GM12878 (cell line): Measurements from ENCODE around the gene ZNF672. TPM values are rescaled to one million over a fixed set of nuclear protein-coding genes. Genes with fewer than 3 reads are reported as not detected.
A peak's percentile ranks its signal among the peaks of the same experiment; 100 is the strongest.

ENCODE experiments used
- CBX3 ChIP-seq: fragments of 200-600 bp; sonication (generic); IDR thresholded peaks from 2 replicates; pipeline ENCODE4 v1.6.1; 2016; ENCODE audit warnings: low read depth, borderline replicate concordance
- EP300 ChIP-seq, 2 experiments: fragments of 150-350 bp in 1 of 2; IDR thresholded peaks; 2 replicates each; pipeline ENCODE4 v1.6.1; 2011 to 2012; ENCODE audit warnings: low read depth in 2 of 2, low read length in 2 of 2, borderline replicate concordance in 1 of 2, improper control_type of control experiment in 1 of 2, inconsistent platforms in 1 of 2; ENCODE audit not compliant: control insufficient read depth in 1 of 2
- HDAC2 ChIP-seq: fragments of 200-600 bp; sonication (generic); IDR thresholded peaks from 2 replicates; pipeline ENCODE4 v1.6.1; 2017
- IKZF1 ChIP-seq: fragments of 450-650 bp; conservative IDR thresholded peaks from 2 replicates; pipeline ENCODE4 v1.6.1; 2017; ENCODE audit warnings: antibody characterized with exemption, mild to moderate bottlenecking
- IKZF2 ChIP-seq, 2 experiments: fragments of 450-650 bp; IDR thresholded peaks; 2 replicates each; pipeline ENCODE4 v1.6.1; 2017; ENCODE audit warnings: mild to moderate bottlenecking in 2 of 2, moderate library complexity in 2 of 2
- JUNB ChIP-seq: IDR thresholded peaks from 2 replicates; pipeline ENCODE4 v1.6.1; 2016; ENCODE audit warnings: antibody characterized with exemption, mild to moderate bottlenecking
- MEF2A ChIP-seq: IDR thresholded peaks from 2 replicates; pipeline ENCODE4 v1.6.1; 2011; ENCODE audit warnings: low read depth, mild to moderate bottlenecking, low read length, moderate library complexity; ENCODE audit not compliant: insufficient read depth
- NFIC ChIP-seq: IDR thresholded peaks from 2 replicates; pipeline ENCODE4 v1.6.1; 2012; ENCODE audit warnings: low read depth, mild to moderate bottlenecking, inconsistent platforms, low read length, moderate library complexity
- PAX5 ChIP-seq: IDR thresholded peaks from 2 replicates; pipeline ENCODE4 v1.6.1; 2011; ENCODE audit warnings: low read depth, low read length, borderline replicate concordance
- POLR2A ChIP-seq: IDR thresholded peaks from 2 replicates; pipeline ENCODE4 v1.6.1; 2011; ENCODE audit warnings: low read depth, mild to moderate bottlenecking, low read length
- POLR2AphosphoS5 ChIP-seq: IDR thresholded peaks from 2 replicates; pipeline ENCODE4 v1.6.1; 2011; ENCODE audit warnings: mild to moderate bottlenecking, low read length, inconsistent platforms
- RFX5 ChIP-seq: IDR thresholded peaks from 2 replicates; pipeline ENCODE4 v1.6.1; 2011; ENCODE audit warnings: low read depth, low read length, improper control_type of control experiment
- SMAD1 ChIP-seq: fragments of 450-650 bp; IDR thresholded peaks from 2 replicates; pipeline ENCODE4 v1.6.1; 2018; ENCODE audit warnings: mild to moderate bottlenecking, low read depth; ENCODE audit not compliant: partially characterized antibody
- SMC3 ChIP-seq: IDR thresholded peaks from 2 replicates; pipeline ENCODE4 v1.6.1; 2011; ENCODE audit warnings: low read length, improper control_type of control experiment, borderline replicate concordance
- SREBF1 ChIP-seq: IDR thresholded peaks from 2 replicates; pipeline ENCODE4 v1.6.1; 2012; ENCODE audit warnings: mild to moderate bottlenecking, low read length
- SRF ChIP-seq, 2 experiments: IDR thresholded peaks; 2 replicates each; pipeline ENCODE4 v1.6.1; 2011; ENCODE audit warnings: low read depth in 2 of 2, low read length in 2 of 2, mild to moderate bottlenecking in 1 of 2, moderate library complexity in 1 of 2
- TCF12 ChIP-seq: IDR thresholded peaks from 2 replicates; pipeline ENCODE4 v1.6.1; 2011; ENCODE audit warnings: low read depth, mild to moderate bottlenecking, low read length
- YBX1 ChIP-seq: fragments of 450-650 bp; IDR thresholded peaks from 2 replicates; pipeline ENCODE4 v1.6.1; 2016; ENCODE audit warnings: antibody characterized with exemption
- polyA plus RNA-seq, 11 experiments: library from polyadenylated mRNA; depleted of rRNA in 4 of 11; unstranded in 6 of 11; stranded (reverse) in 5 of 11; fragments of >200 nt; fragmentation: Nextera tagmentation in 4 of 11; fragmentation: Illumina TruSeq in 1 of 11; extraction: Ambion mirVana in 4 of 11; extraction: Trizol in 1 of 11; gene quantifications; 1 replicate in 1 of 11; 2 replicates in 10 of 11; pipeline versions ENCODE4 v1.2.1 to v1.2.3, GENCODE V29; 2011 to 2016; ENCODE audit warnings: inconsistent platforms in 2 of 11, missing spikeins in 2 of 11, low read depth in 1 of 11
- total RNA-seq, 4 experiments: library from RNA; depleted of rRNA in 3 of 4; stranded (reverse); fragments of >200 nt in 3 of 4; fragmentation: Illumina TruSeq in 1 of 4; extraction: Trizol in 1 of 4; gene quantifications; 2 replicates each; pipeline versions ENCODE4 v1.2.1 to v1.2.3, GENCODE V29; 2013 to 2021
- TF ChIP-seq, protein P1 (sequence below): IDR thresholded peaks from 2 replicates; pipeline ENCODE4 v1.6.1; 2012; ENCODE audit warnings: low read depth, low read length, improper control_type of control experiment
- TF ChIP-seq, protein P2 (sequence below): fragments of 450-650 bp; formaldehyde crosslinking; IDR thresholded peaks from 2 replicates; pipeline ENCODE4 v1.5.0; 2022; ENCODE audit warnings: mild to moderate bottlenecking, missing genetic modification characterization
- TF ChIP-seq, protein P3 (sequence below): IDR thresholded peaks from 2 replicates; pipeline ENCODE4 v1.6.1; 2012; ENCODE audit warnings: mild to moderate bottlenecking, low read depth, low read length
- TF ChIP-seq, protein P4 (sequence below): IDR thresholded peaks from 2 replicates; pipeline ENCODE4 v1.6.1; 2012; ENCODE audit warnings: low read depth, low read length, improper control_type of control experiment

Gene ZNF672
- total and polyA plus RNA-seq, 10 of the 15 experiments (the other 5 are each of a cell fraction or from before 2014, with no cell fraction given) = 2.9 to 51.3 (median 39.8) TPM

DNA sequence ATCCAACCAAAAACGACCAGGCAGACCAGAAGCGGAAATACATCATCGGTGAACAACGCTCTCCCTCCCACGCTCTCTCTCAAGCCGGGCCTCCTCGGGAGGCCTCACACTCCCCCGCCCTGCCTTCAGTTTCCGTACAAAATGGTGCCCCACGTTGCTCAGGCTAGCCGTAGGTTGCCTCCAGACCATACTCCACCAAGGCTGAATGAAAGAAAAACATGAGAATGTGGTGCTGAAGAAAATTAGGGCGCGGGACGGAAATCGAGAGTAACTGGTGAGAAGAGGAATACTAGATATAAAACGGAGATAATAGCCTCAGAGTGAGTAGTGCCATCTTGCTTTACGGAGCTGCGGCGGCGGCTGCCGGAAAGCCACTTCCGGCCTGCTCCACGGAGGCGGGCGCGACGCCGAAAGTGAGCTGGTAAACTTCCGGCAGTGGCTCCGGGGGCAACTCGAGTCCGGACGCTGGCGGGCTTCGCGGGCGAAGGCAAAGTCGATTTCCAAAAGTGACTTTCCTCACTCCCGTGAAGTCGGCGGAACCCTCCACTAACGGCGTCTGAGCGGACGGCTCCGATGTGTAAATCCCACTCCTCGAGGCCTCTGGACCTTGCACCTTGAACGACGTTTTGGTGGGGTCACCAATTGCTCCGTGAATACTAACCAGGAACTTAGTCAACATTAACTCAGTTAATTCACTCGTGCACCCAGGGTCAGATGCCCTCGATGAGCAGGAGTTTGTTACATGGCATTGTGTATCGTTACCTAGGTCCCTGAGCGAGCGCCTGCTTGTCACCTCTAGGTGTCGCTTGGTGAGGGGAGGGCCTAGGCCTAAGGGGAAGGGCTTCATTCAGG lies 11.9 kb upstream of the ZNF672 start, which contains the start of gene SH3BP5L (continued):
- TF ChIP-seq NFIC = no peak; the same call in 1 of the 2 replicates
- TF ChIP-seq, protein P1, sequence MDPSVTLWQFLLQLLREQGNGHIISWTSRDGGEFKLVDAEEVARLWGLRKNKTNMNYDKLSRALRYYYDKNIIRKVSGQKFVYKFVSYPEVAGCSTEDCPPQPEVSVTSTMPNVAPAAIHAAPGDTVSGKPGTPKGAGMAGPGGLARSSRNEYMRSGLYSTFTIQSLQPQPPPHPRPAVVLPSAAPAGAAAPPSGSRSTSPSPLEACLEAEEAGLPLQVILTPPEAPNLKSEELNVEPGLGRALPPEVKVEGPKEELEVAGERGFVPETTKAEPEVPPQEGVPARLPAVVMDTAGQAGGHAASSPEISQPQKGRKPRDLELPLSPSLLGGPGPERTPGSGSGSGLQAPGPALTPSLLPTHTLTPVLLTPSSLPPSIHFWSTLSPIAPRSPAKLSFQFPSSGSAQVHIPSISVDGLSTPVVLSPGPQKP = no peak; the same call in 1 of the 2 replicates
- peak; percentile 82 for TF ChIP-seq POLR2A
- TF ChIP-seq IKZF2 (IDR thresholded peaks at IDR 0.05) = no peak
- peak; percentile 65 for TF ChIP-seq POLR2AphosphoS5
- no peak for TF ChIP-seq PAX5
- TF ChIP-seq SMC3 = peak; percentile 28; the same call in 1 of the 2 replicates
- TF ChIP-seq, protein P2, sequence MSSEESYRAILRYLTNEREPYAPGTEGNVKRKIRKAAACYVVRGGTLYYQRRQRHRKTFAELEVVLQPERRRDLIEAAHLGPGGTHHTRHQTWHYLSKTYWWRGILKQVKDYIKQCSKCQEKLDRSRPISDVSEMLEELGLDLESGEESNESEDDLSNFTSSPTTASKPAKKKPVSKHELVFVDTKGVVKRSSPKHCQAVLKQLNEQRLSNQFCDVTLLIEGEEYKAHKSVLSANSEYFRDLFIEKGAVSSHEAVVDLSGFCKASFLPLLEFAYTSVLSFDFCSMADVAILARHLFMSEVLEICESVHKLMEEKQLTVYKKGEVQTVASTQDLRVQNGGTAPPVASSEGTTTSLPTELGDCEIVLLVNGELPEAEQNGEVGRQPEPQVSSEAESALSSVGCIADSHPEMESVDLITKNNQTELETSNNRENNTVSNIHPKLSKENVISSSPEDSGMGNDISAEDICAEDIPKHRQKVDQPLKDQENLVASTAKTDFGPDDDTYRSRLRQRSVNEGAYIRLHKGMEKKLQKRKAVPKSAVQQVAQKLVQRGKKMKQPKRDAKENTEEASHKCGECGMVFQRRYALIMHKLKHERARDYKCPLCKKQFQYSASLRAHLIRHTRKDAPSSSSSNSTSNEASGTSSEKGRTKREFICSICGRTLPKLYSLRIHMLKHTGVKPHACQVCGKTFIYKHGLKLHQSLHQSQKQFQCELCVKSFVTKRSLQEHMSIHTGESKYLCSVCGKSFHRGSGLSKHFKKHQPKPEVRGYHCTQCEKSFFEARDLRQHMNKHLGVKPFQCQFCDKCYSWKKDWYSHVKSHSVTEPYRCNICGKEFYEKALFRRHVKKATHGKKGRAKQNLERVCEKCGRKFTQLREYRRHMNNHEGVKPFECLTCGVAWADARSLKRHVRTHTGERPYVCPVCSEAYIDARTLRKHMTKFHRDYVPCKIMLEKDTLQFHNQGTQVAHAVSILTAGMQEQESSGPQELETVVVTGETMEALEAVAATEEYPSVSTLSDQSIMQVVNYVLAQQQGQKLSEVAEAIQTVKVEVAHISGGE (CRISPR knock-in tag) = peak; percentile 51; the same call in 1 of the 2 replicates
- TF ChIP-seq SRF (IDR thresholded peaks at IDR 0.05; ENCODE audit: low read depth in 2 of 2, low read length in 2 of 2) = no peak
- no peak for TF ChIP-seq EP300 (IDR thresholded peaks at IDR 0.05; ENCODE audit: borderline replicate concordance in 1 of 2, control insufficient read depth in 1 of 2, low read depth in 2 of 2, low read length in 2 of 2)
- no peak for TF ChIP-seq YBX1
- no peak for TF ChIP-seq SREBF1
- TF ChIP-seq JUNB = no peak
- TF ChIP-seq, protein P3, sequence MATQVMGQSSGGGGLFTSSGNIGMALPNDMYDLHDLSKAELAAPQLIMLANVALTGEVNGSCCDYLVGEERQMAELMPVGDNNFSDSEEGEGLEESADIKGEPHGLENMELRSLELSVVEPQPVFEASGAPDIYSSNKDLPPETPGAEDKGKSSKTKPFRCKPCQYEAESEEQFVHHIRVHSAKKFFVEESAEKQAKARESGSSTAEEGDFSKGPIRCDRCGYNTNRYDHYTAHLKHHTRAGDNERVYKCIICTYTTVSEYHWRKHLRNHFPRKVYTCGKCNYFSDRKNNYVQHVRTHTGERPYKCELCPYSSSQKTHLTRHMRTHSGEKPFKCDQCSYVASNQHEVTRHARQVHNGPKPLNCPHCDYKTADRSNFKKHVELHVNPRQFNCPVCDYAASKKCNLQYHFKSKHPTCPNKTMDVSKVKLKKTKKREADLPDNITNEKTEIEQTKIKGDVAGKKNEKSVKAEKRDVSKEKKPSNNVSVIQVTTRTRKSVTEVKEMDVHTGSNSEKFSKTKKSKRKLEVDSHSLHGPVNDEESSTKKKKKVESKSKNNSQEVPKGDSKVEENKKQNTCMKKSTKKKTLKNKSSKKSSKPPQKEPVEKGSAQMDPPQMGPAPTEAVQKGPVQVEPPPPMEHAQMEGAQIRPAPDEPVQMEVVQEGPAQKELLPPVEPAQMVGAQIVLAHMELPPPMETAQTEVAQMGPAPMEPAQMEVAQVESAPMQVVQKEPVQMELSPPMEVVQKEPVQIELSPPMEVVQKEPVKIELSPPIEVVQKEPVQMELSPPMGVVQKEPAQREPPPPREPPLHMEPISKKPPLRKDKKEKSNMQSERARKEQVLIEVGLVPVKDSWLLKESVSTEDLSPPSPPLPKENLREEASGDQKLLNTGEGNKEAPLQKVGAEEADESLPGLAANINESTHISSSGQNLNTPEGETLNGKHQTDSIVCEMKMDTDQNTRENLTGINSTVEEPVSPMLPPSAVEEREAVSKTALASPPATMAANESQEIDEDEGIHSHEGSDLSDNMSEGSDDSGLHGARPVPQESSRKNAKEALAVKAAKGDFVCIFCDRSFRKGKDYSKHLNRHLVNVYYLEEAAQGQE = no peak
- TF ChIP-seq IKZF1 = peak; percentile 83
- TF ChIP-seq RFX5 = no peak; the same call in 1 of the 2 replicates
- no peak for TF ChIP-seq MEF2A
- TF ChIP-seq CBX3 = no peak
- TF ChIP-seq, protein P4, sequence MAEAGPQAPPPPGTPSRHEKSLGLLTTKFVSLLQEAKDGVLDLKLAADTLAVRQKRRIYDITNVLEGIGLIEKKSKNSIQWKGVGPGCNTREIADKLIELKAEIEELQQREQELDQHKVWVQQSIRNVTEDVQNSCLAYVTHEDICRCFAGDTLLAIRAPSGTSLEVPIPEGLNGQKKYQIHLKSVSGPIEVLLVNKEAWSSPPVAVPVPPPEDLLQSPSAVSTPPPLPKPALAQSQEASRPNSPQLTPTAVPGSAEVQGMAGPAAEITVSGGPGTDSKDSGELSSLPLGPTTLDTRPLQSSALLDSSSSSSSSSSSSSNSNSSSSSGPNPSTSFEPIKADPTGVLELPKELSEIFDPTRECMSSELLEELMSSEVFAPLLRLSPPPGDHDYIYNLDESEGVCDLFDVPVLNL = no peak
- TF ChIP-seq HDAC2 = no peak
- TF ChIP-seq TCF12 = no peak
- TF ChIP-seq SMAD1 = peak; percentile 81
